ENCODE measurements around the gene CYP19A1. TPM values are rescaled to one million over a fixed set of nuclear protein-coding genes. Genes with fewer than 3 reads are reported as not detected.

Gene CYP19A1
- total and polyA plus RNA-seq, 2 of the 8 experiments (the other 6 are each of a cell fraction or from before 2014, with no cell fraction given) = not detected

- Histone ChIP-seq H3K27ac (ENCODE audit: low read depth, low read length) (no peak overlapping the region), H3K9ac (replicated peaks in 1 of 4; ENCODE audit: extremely low read depth in 1 of 4, low read depth in 3 of 4, low read length in 3 of 4) (no peak overlapping the region), H4K8ac (ENCODE audit: extremely low read depth, insufficient read depth, low read length) (no peak overlapping the region), H4K91ac (replicated peaks; ENCODE audit: insufficient read length, low read length) (no peak overlapping the region), H3K79me1 (ENCODE audit: low read depth, low read length) (no peaks in the 10 kb centered on the region), H2BK15ac (ENCODE audit: low read length) (no peak overlapping the region), H2BK12ac (ENCODE audit: low read depth, low read length) (no peak overlapping the region), H3K27me3 (replicated peaks in 1 of 4; ENCODE audit: control insufficient read depth in 3 of 4, extremely low read depth in 1 of 4, insufficient read depth in 3 of 4, low read length in 3 of 4) (no peaks in the 10 kb centered on the region; a peak in 1 of 7 replicates), H3K4me2 (ENCODE audit: insufficient read depth in 1 of 2, low read depth in 2 of 2, low read length in 2 of 2) (no peak overlapping the region), H3K4me1 (replicated peaks in 1 of 4; ENCODE audit: control insufficient read depth in 3 of 4, insufficient read depth in 4 of 4, low read length in 3 of 4) (peaks cover 0 to 2% (median 0%) of the 10 kb centered on the region in 4 experiments; a peak in 1 of 7 replicates), H2AFZ (ENCODE audit: low read length) (no peak overlapping the region), H3K36me3 (ENCODE audit: control insufficient read depth in 2 of 4, insufficient read depth in 4 of 4, low read length in 3 of 4) (no peaks in the 10 kb centered on the region), H3K9me3 (ENCODE audit: insufficient read depth in 2 of 2, low read depth in 1 of 2, low read length in 1 of 2) (no peaks in the 10 kb centered on the region), H3K14ac (ENCODE audit: insufficient read length) (no peak overlapping the region), H4K5ac (ENCODE audit: insufficient read length, low read depth, low read length) (no peak overlapping the region), H2AK5ac (ENCODE audit: low read depth, low read length) (no peak overlapping the region), H2BK20ac (ENCODE audit: low read length) (no peak overlapping the region), H2BK120ac (replicated peaks; ENCODE audit: low read depth, low read length) (no peak overlapping the region), H3K56ac (replicated peaks; ENCODE audit: insufficient read length, low read depth, low read length) (no peak overlapping the region), H3K4ac (replicated peaks; ENCODE audit: insufficient read length, low read depth, low read length) (no peak overlapping the region), H3K23me2 (ENCODE audit: low read depth, low read length) (no peaks in the 10 kb centered on the region), H3K23ac (ENCODE audit: insufficient read length) (no peak overlapping the region), H4K20me1 (replicated peaks in 1 of 2; ENCODE audit: control insufficient read depth in 1 of 2, insufficient read depth in 2 of 2, low read length in 2 of 2) (no peaks in the 10 kb centered on the region), H3K18ac (ENCODE audit: extremely low read depth, low read length) (no peak overlapping the region), H3K79me2 (ENCODE audit: control insufficient read depth in 1 of 2, insufficient read depth in 2 of 2, low read length in 2 of 2) (no peaks in the 10 kb centered on the region), H3K4me3 (ENCODE audit: extremely low read depth in 1 of 4, insufficient read depth in 2 of 4, low read depth in 3 of 4, low read length in 4 of 4) (no peak overlapping the region), H2BK5ac (ENCODE audit: low read depth, low read length) (no peak overlapping the region)
- TF ChIP-seq NRF1 (IDR thresholded peaks at IDR 0.05; ENCODE audit: low read depth, low read length) (no peak), EZH2 (IDR thresholded peaks at IDR 0.05; ENCODE audit: low read depth, low read length, severe bottlenecking) (no peak), RBBP5 (IDR thresholded peaks at IDR 0.05; ENCODE audit: borderline replicate concordance, low read depth, low read length) (no peak)
- DNase-seq (ENCODE audit: low read depth in 1 of 2, low spot score in 2 of 2) (no peak), FAIRE-seq (no peak)
- POLR2A ChIA-PET (ENCODE audit: partially characterized antibody) = no interaction called here
- 56% methylated on average over 9 of the region's 9 CpGs; no CpG with 5 or more reads in 1 of the 2 experiments for WGBS, 2 experiments (ENCODE audit: extremely low coverage in 1 of 2, insufficient coverage in 1 of 2, insufficient read length in 1 of 2, insufficient replicate concordance in 2 of 2, low coverage in 1 of 2, low lambda C conversion rate in 2 of 2, missing lambda C conversion rate in 1 of 2)
- CTCF ChIA-PET (ENCODE audit: partially characterized antibody) = interaction anchor here (0.7 to 7.6 kb wide), 10 partner anchors 10 to 81 kb away, joined by 3 to 42 read pairs (median 4); no protein-coding TSS in a partner anchor
Measured at GRCh38 chr15:51363383-51363782, 25.0 kb upstream of the CYP19A1 start.
